DMS53 treated with DMSO at 0.1 percent for 48 hours (cell line): ENCODE results near the gene GJD3.
"Not testable (repeated sequence)": the region's sequence is repeated elsewhere in the genome, so short reads cannot be mapped to it uniquely, and the experiment has no call there.

Experiments used
- DNase-seq: peaks from one replicate; lab custom pipeline; 2025; ENCODE audit not compliant: unreplicated experiment; lab: John Stamatoyannopoulos, UW

The GJD3 gene

GRCh38 chr17:40371261-40371929, 6.9 kb upstream of the GJD3 start:
- DNase-seq = no peak

- no peak for DNase-seq
Measured at GRCh38 chr17:40369923-40370322, 5.4 kb upstream of the GJD3 start.

- DNase-seq = not testable (repeated sequence)
Measured at GRCh38 chr17:40367728-40368127, 3.2 kb upstream of the GJD3 start.

- no peak for DNase-seq
Measured at GRCh38 chr17:40366861-40367518, 2.5 kb upstream of the GJD3 start.

GRCh38 chr17:40366076-40366860, 1.7 kb upstream of the GJD3 start:
- DNase-seq = no peak

GRCh38 chr17:40364906-40365305, 369 bp upstream of the GJD3 start:
- DNase-seq = no peak

- peak; percentile 12 for DNase-seq
Measured at GRCh38 chr17:40363111-40363827, 1.3 kb downstream of the GJD3 start.

- peak; percentile 16 for DNase-seq
Measured at GRCh38 chr17:40362696-40363110, 1.8 kb downstream of the GJD3 start.

- DNase-seq = no peak
Measured at GRCh38 chr17:40361925-40362695, 2.4 kb downstream of the GJD3 start.

- DNase-seq = no peak
Measured at GRCh38 chr17:40361063-40361924, 3.2 kb downstream of the GJD3 start.

GRCh38 chr17:40360091-40360490, 4.4 kb downstream of the GJD3 start:
- DNase-seq = no peak

- DNase-seq = peak; percentile 48
Measured at GRCh38 chr17:40358323-40359038, 6.1 kb downstream of the GJD3 start.

- no peak for DNase-seq
Measured at GRCh38 chr17:40356990-40357881, 7.3 kb downstream of the GJD3 start.

GRCh38 chr17:40355804-40356758, 8.5 kb downstream of the GJD3 start:
- DNase-seq = no peak

- peak; percentile 8 for DNase-seq
Measured at GRCh38 chr17:40355123-40355803, 9.3 kb downstream of the GJD3 start.
